Esophagus muscularis mucosa (tissue), 4 donors: Measurements from ENCODE around the gene ASB2.

ENCODE experiments used
- EP300 ChIP-seq: sonication (generic); formaldehyde crosslinking; IDR thresholded peaks from one replicate; pipeline ENCODE4 v1.6.1; 2017; ENCODE audit warnings: antibody characterized with exemption
- POLR2A ChIP-seq: fragments of 450-650 bp; IDR thresholded peaks from one replicate; pipeline ENCODE4 v1.6.1; 2017; ENCODE audit warnings: antibody characterized with exemption, moderate library complexity, mild to moderate bottlenecking, low read depth
- POLR2AphosphoS5 ChIP-seq, 2 donors: sonication (generic); formaldehyde crosslinking; IDR thresholded peaks; one replicate each; pipeline ENCODE4 v1.6.1; 2017; ENCODE audit warnings: antibody characterized with exemption in 2 of 2
- TF ChIP-seq, protein P1 (sequence below), 3 experiments: fragments of 200-600 bp in 2 of 3; fragments of 450-650 bp in 1 of 3; sonication (generic) in 2 of 3; IDR thresholded peaks; one replicate each; pipeline ENCODE4 v1.5.1; 2017 to 2019; ENCODE audit warnings: antibody characterized with exemption in 3 of 3, mild to moderate bottlenecking in 2 of 3, moderate library complexity in 1 of 3

DNA sequence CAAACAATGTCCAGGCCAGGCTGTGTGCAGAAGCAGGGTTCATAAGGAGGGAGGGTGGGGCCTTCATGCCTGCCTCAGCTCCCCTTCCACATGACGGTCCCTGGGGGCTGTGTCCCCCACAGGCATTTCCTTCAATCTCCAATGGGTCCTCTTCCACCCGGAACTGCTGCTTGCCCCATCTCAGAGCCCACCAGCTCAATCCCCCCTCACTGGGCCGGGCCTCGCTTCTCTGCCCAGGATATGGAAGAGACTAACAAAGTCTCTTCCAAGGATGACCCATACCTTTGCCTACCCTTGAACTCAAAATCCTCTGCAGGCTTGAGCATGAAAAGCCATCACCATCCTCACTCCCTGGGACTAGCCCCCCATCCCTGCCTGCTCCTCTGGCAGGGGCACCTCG lies 77.6 kb downstream of the ASB2 start:
- TF ChIP-seq, protein P1, sequence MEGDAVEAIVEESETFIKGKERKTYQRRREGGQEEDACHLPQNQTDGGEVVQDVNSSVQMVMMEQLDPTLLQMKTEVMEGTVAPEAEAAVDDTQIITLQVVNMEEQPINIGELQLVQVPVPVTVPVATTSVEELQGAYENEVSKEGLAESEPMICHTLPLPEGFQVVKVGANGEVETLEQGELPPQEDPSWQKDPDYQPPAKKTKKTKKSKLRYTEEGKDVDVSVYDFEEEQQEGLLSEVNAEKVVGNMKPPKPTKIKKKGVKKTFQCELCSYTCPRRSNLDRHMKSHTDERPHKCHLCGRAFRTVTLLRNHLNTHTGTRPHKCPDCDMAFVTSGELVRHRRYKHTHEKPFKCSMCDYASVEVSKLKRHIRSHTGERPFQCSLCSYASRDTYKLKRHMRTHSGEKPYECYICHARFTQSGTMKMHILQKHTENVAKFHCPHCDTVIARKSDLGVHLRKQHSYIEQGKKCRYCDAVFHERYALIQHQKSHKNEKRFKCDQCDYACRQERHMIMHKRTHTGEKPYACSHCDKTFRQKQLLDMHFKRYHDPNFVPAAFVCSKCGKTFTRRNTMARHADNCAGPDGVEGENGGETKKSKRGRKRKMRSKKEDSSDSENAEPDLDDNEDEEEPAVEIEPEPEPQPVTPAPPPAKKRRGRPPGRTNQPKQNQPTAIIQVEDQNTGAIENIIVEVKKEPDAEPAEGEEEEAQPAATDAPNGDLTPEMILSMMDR (IDR thresholded peaks at IDR 0.05), result no peak
- no peak for TF ChIP-seq POLR2AphosphoS5 (IDR thresholded peaks at IDR 0.05)
- no peak for TF ChIP-seq POLR2A
- no peak for TF ChIP-seq EP300
